VCaP (cell line): ENCODE results near the gene PXMP2.

Experiments
- H3K27ac ChIP-seq: fragments of 450-650 bp; 2 replicates; pipeline ENCODE4 v1.5.1; 2017
- TF ChIP-seq, protein P1 (sequence below): fragments of 450-650 bp; conservative IDR thresholded peaks from 2 replicates; pipeline ENCODE4 v1.5.1; 2017; ENCODE audit warnings: mild to moderate bottlenecking, moderate library complexity

Gene PXMP2

DNA sequence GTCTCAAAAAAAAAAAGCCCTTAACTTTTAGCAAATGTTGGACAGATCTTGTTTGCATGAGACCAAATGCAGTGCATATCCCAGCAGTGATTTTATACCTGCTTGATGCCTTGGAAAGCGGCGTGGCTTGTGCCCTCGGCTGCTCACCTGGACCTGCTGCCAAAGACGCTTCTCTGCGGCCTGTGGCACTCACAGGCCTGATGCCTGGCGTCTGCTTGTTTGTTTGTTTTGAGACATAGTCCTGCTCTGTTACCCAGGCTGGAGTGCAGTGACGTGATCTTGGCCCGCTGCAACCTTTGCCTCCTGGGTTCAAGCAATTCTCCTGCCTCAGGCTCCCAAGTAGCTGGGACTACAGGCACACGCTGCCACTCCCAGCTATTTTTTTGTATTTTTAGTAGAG, 28.5 kb downstream of the PXMP2 start:
- TF ChIP-seq, protein P1, sequence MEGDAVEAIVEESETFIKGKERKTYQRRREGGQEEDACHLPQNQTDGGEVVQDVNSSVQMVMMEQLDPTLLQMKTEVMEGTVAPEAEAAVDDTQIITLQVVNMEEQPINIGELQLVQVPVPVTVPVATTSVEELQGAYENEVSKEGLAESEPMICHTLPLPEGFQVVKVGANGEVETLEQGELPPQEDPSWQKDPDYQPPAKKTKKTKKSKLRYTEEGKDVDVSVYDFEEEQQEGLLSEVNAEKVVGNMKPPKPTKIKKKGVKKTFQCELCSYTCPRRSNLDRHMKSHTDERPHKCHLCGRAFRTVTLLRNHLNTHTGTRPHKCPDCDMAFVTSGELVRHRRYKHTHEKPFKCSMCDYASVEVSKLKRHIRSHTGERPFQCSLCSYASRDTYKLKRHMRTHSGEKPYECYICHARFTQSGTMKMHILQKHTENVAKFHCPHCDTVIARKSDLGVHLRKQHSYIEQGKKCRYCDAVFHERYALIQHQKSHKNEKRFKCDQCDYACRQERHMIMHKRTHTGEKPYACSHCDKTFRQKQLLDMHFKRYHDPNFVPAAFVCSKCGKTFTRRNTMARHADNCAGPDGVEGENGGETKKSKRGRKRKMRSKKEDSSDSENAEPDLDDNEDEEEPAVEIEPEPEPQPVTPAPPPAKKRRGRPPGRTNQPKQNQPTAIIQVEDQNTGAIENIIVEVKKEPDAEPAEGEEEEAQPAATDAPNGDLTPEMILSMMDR: no peak
- no peak overlapping the region for H3K27ac ChIP-seq

DNA sequence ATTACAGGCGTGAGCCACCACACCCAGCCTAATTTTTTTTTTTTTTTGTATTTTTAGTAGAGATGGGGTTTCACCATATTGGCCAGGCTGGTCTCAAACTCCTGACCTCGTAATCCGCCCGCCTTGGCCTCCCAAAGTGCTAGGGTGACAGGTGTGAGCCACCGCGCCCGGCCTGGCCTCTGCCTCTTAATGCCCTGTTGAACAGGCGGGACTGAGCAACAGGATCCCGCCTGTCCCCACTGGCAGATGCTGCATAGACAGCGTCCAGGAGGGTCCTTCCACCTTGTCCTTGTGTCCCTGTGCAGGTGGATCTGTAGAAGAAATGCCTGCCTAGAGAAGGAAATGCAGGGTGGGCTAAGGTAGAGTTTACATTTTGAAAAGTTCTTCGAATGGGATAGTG, 29.0 kb downstream of the PXMP2 start:
- no peak overlapping the region for H3K27ac ChIP-seq
- TF ChIP-seq, protein P1: no peak

DNA sequence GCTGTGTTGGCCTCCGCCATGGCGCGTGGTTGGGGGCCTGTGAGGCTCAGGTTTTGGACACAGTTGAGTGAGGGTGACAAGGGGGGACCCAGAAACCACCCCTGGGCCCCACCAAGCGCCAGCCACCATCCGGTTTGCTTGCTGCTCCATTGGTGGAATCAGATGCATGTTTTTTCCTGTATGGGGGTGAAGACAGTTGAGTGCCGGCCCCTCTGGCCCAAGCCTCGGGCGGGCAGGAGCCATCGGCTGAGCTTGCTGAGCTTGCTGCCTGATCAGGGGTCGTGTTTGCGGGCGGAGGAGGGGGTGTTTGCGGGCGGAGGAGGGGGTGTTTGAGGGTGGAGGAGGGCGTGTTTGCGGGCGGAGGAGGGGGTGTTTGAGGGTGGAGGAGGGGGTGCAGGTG, 29.6 kb downstream of the PXMP2 start:
- TF ChIP-seq, protein P1: no peak
- no peak overlapping the region for H3K27ac ChIP-seq

DNA sequence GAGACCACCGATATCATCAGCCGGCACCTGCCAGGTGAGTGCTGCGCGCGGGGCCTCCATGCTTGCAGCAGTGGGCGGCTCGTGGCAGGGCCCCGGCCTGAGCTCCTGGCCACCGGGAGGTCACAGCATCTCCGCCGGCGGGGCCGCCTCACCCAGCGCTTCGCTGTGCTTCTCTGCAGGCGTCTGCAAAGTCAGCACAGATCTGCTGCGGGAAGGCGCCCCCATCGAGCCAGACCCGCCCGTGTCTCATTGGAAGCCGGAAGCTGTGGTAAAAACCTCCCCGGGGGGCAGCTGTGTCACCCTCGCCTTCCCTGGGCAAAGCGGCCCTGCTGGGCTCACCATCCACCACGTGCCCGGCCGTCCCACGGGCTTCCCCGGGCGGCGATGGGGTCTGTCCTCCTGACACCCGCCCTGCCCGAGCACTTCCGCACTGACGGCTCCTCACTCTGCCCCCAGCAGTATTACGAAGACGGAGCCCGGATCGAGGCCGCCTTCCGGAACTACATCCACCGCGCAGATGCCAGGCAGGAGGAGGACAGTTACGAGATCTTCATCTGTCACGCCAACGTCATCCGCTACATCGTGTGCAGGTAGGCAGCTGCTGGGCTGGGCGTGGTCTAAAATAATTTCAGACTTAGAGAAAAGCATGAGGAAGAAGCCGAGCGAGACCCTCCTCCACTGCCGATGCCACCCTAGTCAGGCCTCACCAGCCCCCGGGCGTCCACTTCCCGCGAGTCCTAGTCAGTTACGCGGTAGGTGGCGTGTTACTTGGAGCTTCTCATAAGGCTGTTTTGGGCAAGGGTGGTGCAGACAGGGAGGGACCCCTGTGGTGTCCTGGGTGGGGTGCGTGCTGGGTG, 30.4 kb downstream of the PXMP2 start:
- no peak overlapping the region for H3K27ac ChIP-seq
- TF ChIP-seq, protein P1: no peak

DNA sequence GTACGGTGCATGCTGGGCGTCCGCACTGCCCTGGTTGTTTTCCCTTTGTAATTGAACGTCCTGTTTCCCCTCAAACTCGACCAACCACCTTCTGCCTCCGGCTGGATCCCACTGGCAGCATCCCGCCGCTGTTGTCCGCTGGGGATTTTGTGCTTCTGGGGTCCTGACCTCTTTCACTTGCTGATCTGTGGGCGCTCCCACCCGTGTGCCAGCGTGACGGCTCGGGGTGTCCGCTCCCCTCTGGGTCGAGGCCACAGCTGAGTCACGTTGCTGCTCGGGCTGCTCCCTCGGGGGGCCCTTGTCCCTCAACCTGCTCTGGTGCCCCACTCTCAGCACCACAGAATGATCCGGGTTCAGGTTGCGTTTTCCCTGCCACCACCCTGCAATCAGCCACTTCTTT, 31.3 kb downstream of the PXMP2 start:
- H3K27ac ChIP-seq: no peak overlapping the region
- TF ChIP-seq, protein P1: no peak

DNA sequence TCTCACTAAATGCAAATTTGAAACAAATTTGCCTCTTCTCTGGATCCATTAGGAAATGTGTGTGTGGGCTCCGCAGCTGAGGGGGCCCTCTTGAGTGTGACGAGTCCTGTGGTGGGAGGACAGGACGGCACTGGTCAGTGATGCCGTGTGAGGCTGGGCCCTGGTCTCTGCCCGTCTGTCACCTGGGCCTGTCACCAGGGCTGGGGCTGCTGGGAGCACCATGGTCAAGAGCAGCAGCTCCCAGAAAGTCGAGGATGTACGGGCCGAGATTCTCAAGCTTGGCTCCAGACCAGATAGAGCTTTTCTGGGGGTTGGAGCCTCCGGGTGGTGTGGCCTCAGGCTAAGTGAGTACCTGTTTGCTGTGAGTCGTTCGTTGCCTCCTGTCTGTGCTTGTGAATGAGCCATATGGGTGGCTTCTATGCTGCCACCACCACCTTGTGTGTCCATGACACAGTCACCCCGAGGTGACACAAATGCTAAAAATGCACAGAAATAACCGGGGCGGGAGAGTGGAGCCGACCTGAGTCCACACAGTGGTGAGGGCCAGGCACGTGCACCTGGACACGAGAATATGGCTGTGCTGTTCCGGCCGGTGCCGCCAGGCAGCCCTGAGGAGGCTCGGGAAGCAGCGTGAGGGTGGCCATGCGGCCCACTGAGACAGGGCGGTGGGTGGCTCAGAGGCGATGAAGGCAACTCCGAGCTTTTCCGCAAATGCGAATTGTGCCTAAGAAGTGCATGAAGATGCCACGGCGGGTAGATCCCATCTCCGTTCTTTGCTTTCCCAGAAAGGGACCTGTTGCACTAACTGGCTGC, 32.0 kb downstream of the PXMP2 start:
- TF ChIP-seq, protein P1: no peak
- H3K27ac ChIP-seq: no peak overlapping the region

DNA sequence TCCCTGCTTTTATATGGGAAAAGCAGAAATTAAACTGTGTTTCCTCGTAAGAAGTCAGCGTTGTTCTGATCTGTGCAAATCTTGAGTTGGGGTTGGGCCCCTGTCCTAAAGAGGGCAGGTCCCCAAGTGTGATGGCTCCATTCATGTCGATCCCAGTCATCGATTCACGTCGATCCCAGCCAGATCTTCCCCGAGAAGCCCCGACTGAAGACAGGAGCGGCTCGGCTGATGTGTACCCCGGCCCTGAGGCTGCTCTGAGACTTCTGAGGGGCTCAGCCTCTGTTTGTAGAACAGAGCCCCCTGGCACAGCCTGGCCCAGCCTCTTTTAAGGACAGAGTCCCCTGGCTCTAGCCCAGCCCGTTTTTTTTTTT, 32.6 kb downstream of the PXMP2 start:
- TF ChIP-seq, protein P1: no peak
- H3K27ac ChIP-seq: no peak overlapping the region
